Embryonic facial prominence (tissue), 1 donor: ENCODE data around the gene ZDHHC5.
A peak's percentile ranks its signal among the peaks of the same experiment; 100 is the strongest.

ENCODE experiments used
- DNase-seq: peaks from one replicate; pipeline ENCODE4 v3.0.0-alpha.2; 2016; ENCODE audit errors: extremely low spot score

Gene ZDHHC5

DNA sequence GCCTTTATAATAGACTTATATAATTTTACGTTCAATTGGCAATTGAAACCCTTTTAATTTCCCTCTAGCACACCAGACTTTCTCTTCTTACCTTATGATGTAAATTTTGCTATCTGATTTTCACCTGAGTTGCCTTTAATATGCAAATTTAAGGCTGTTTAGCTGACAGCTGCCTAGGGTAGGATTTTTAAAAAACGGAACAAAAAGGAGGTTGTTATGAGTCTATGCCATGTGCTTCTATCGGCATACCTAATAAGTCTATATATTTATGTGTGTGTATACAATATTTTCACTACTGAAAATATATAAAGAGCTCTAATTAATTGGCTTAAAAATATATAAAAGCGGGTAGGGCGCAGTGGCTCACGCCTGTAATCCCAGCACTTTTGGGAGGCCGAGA lies 61.6 kb downstream of the ZDHHC5 start:
- DNase-seq = no peak

DNA sequence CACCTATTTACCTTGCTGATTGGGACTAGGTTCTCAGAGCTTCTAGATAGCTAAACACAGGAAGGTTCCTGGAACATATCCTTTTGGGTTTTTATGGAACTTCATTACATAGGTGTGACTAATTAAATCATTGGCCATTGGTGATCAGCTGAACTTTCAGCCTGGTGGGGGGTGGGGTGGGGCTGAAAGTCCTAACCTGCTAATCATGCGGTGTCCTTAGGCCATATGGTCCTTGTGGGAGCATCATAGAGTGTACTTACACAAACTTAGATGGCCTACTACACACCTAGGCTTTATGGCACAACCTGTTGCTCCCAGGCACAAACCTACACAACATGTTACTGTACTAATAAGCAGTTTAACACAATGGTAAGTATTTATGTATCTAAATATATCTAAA lies 64.7 kb downstream of the ZDHHC5 start:
- DNase-seq = no peak

- DNase-seq = no peak
Measured at GRCh38 chr11:57735619-57736298, 67.8 kb downstream of the ZDHHC5 start.

- DNase-seq = peak; percentile 93
Measured at GRCh38 chr11:57741132-57742086, 73.5 kb downstream of the ZDHHC5 start, which contains the start of gene SELENOH. SELENOH (plus strand) TSS chr11:57741491; CDS start chr11:57741596, 105 bp downstream.

- no peak for DNase-seq
Measured at GRCh38 chr11:57742087-57742452, 74.2 kb downstream of the ZDHHC5 start.

- DNase-seq = no peak
Measured at GRCh38 chr11:57744357-57744756, 76.4 kb downstream of the ZDHHC5 start.

GRCh38 chr11:57745206-57745605 lies 77.3 kb downstream of the ZDHHC5 start:
- DNase-seq = no peak

GRCh38 chr11:57746920-57747319 lies 79.0 kb downstream of the ZDHHC5 start:
- DNase-seq = no peak
